Calu3 (cell line): ENCODE data around the gene EYA2. TPM values are rescaled to one million over a fixed set of nuclear protein-coding genes. Genes with fewer than 3 reads are reported as not detected.

Experiments
- BruUV-seq: library from RNA; stranded (reverse); fragments of 400-500 nt; replicated peaks from 2 replicates; lab custom pipeline; 2021; lab: Mats Ljungman, UMichigan
- CTCF ChIA-PET: fragments of 300-600 bp; sonication (Branson Sonifier 250); formaldehyde crosslinking; loops from one replicate; lab custom pipeline; 2022; ENCODE audit warnings: antibody characterized with exemption; lab: Charles Lee
- DNase-seq: peaks from one replicate; pipeline ENCODE4 v3.0.0; 2022
- H3K27ac Mint-ChIP-seq: one replicate; pipeline ENCODE4 v1.8.0; 2022; ENCODE audit warnings: mixed read lengths; ENCODE audit not compliant: unreplicated experiment
- H3K27me3 Mint-ChIP-seq: one replicate; pipeline ENCODE4 v1.8.0; 2022; ENCODE audit warnings: mixed read lengths; ENCODE audit not compliant: unreplicated experiment
- H3K36me3 Mint-ChIP-seq: one replicate; pipeline ENCODE4 v1.8.0; 2022; ENCODE audit warnings: mild to moderate bottlenecking, moderate library complexity, mixed read lengths; ENCODE audit not compliant: insufficient read depth, unreplicated experiment
- H3K4me1 Mint-ChIP-seq: one replicate; pipeline ENCODE4 v1.8.0; 2022; ENCODE audit warnings: mild to moderate bottlenecking, low read depth, mixed read lengths; ENCODE audit not compliant: unreplicated experiment
- H3K4me3 Mint-ChIP-seq: one replicate; pipeline ENCODE4 v1.8.0; 2022; ENCODE audit warnings: mild to moderate bottlenecking, low read depth, moderate library complexity, mixed read lengths; ENCODE audit not compliant: unreplicated experiment
- H3K9me3 Mint-ChIP-seq: one replicate; pipeline ENCODE4 v1.8.0; 2022; ENCODE audit warnings: low read depth, mixed read lengths; ENCODE audit not compliant: unreplicated experiment
- CTCF ChIP-seq: fragments of 200-600 bp; IDR thresholded peaks from one replicate; pipeline ENCODE4 v1.8.0; 2022; ENCODE audit warnings: antibody characterized with exemption; ENCODE audit not compliant: unreplicated experiment
- intact Hi-C: fragments of 100-400 bp; cut with micrococcal nuclease; formaldehyde crosslinking; loops from one replicate; pipeline ENCODE4 v1.10.0; 2022; ENCODE audit not compliant: unreplicated experiment
- total RNA-seq: library from RNA; stranded (reverse); gene quantifications from 2 replicates; pipeline ENCODE4 v1.2.3, GENCODE V29; 2022

Gene EYA2
- total RNA-seq, 1 experiment from 2014 or later: 0.35 TPM

DNA sequence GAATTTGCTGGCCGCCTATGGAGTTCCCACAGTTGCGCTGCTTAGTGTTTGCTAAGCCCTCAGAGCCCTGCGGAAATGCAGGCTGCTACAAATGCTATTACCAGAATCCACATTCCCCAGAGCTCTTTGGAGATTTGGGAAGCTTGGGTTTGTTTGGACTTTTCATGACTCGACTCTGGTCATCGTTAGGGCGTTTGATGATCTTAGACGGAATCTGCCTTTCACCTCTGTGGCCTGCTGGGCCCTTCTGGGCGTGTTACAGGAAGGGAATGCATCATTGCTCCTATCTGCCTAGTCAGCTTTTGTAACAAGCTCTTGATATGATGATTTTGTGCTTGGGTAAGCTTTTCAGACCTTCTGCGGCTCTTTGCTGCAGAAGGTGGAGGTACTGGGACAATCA, 50.8 kb downstream of the EYA2 start:
- no peaks in the 10 kb centered on the region for H3K36me3 Mint-ChIP-seq
- H3K27me3 Mint-ChIP-seq: peaks cover 8% of the 10 kb centered on the region
- intact Hi-C loops: no loop called here
- no peak overlapping the region for H3K27ac Mint-ChIP-seq
- CTCF ChIA-PET: interaction anchor here (0.7 to 0.8 kb wide), 3 partner anchors 193 to 675 kb away, joined by 3 to 4 read pairs (median 3); no protein-coding TSS in a partner anchor
- BruUV-seq: no TSS peak
- no peak overlapping the region for H3K4me3 Mint-ChIP-seq
- no peak for TF ChIP-seq CTCF
- H3K9me3 Mint-ChIP-seq: peaks cover 2% of the 10 kb centered on the region
- DNase-seq: no peak
- H3K4me1 Mint-ChIP-seq: no peaks in the 10 kb centered on the region

- CTCF ChIA-PET: interaction anchor here (0.7 kb wide), 1 partner anchor 25 kb away, joined by 3 read pairs; no protein-coding TSS in a partner anchor
- H3K4me1 Mint-ChIP-seq: no peaks in the 10 kb centered on the region
- no peak for DNase-seq
- H3K27ac Mint-ChIP-seq: no peak overlapping the region
- H3K27me3 Mint-ChIP-seq: peaks cover 11% of the 10 kb centered on the region
- intact Hi-C loops: no loop called here
- no peak overlapping the region for H3K4me3 Mint-ChIP-seq
- H3K36me3 Mint-ChIP-seq: no peaks in the 10 kb centered on the region
- peaks cover 2% of the 10 kb centered on the region for H3K9me3 Mint-ChIP-seq
- no TSS peak for BruUV-seq
- TF ChIP-seq CTCF: no peak
Observed at GRCh38 chr20:46946181-46946624, 51.6 kb downstream of the EYA2 start.

DNA sequence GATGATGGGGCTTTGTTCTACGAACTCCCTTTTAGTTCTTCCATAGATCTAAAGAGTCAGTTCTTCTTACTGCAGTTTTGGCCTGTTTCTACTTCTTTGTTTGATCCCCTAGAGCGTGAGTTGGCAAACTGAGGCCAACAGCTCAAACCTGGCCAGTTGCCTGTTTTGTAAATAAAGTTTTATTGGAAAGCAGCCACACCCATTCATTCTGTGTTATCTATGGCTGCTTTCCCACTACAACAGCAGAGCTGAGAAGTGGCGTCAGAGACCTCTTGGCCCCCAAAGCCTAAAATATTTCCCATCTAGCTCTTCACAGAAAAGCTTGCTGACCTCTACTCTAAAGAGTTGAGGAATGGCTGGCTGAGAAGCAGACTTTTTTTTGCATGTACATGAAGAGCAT, 52.2 kb downstream of the EYA2 start:
- intact Hi-C loops: no loop called here
- no peak for TF ChIP-seq CTCF
- CTCF ChIA-PET: interaction anchor here (0.7 kb wide), 1 partner anchor 24 kb away, joined by 3 read pairs; no protein-coding TSS in a partner anchor

DNA sequence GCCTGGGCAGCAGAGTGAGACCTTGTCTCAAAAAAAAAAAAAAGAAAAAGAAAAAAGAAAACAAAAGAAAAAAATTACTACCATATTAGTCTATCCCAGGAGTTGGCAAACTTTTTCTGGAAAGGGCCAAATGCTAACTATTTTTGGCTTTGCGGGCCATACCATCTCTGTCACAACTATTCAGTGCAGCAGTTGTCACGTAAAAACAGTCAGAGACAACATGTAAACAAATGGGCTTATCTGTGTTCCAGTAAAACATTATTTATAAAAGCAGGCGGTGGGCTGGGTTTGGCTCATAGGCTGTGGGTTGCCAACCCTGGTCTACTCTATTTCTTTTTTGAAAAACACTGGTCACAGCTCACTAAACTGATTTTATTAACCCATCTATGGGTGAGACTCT, 53.4 kb downstream of the EYA2 start:
- H3K4me3 Mint-ChIP-seq: no peak overlapping the region
- peaks cover 2% of the 10 kb centered on the region for H3K9me3 Mint-ChIP-seq
- no peaks in the 10 kb centered on the region for H3K4me1 Mint-ChIP-seq
- H3K27ac Mint-ChIP-seq: no peak overlapping the region
- no peak for DNase-seq
- CTCF ChIA-PET: interaction anchor here (0.7 to 1.3 kb wide), 2 partner anchors 18 to 224 kb away, joined by 3 read pairs; no protein-coding TSS in a partner anchor
- H3K36me3 Mint-ChIP-seq: no peaks in the 10 kb centered on the region
- intact Hi-C loops: no loop called here
- H3K27me3 Mint-ChIP-seq: peaks cover 24% of the 10 kb centered on the region
- no peak for TF ChIP-seq CTCF
- no TSS peak for BruUV-seq

More for the DNA sequence above, 52.2 kb downstream of the EYA2 start:
- Mint-ChIP-seq H3K27ac (no peak overlapping the region), H3K4me3 (no peak overlapping the region), H3K36me3 (no peaks in the 10 kb centered on the region), H3K4me1 (no peaks in the 10 kb centered on the region), H3K27me3 (peaks cover 17% of the 10 kb centered on the region), H3K9me3 (peaks cover 2% of the 10 kb centered on the region)
- BruUV-seq: no TSS peak
- no peak for DNase-seq
